H1 (cell line): ENCODE results near the gene COX10. TPM values are rescaled to one million over a fixed set of nuclear protein-coding genes. Genes with fewer than 3 reads are reported as not detected.

Experiments used
- CHD7 ChIP-seq: fragments of 300-600 bp; sonication (generic); IDR thresholded peaks from 2 replicates; pipeline ENCODE4 v1.7.1; 2012; ENCODE audit warnings: low read length, moderate library complexity, mild to moderate bottlenecking, inconsistent platforms; ENCODE audit not compliant: insufficient replicate concordance
- polyA plus RNA-seq, 7 experiments: library from polyadenylated mRNA; depleted of rRNA in 3 of 7; stranded (reverse) in 5 of 7; unstranded in 2 of 7; fragments of >200 nt in 5 of 7; fragments of 200-250 nt in 2 of 7; gene quantifications; 1 replicate in 5 of 7; 2 replicates in 1 of 7; 4 replicates in 1 of 7; pipeline versions ENCODE4 v1.2.1 to v1.2.3, GENCODE V29; 2011 to 2013; ENCODE audit warnings: missing spikeins in 2 of 7, mixed read lengths in 2 of 7
- total RNA-seq: library from RNA; stranded (reverse); fragmentation: NEBNext Ultra II Directional; extraction: Animal tissue kit (Norgen Biotek cat#: 25700); gene quantifications from 2 replicates; pipeline ENCODE4 v1.2.1, GENCODE V29; 2021

Gene COX10
- total and polyA plus RNA-seq, 2 of the 8 experiments (the other 6 are each of a cell fraction or from before 2014, with no cell fraction given), result 18.0 to 23.0 TPM

- no peak for TF ChIP-seq CHD7
- TF ChIP-seq, all 59 proteins: peak for 0
Measured at GRCh38 chr17:14201021-14201987, 132.0 kb downstream of the COX10 start (continued).
